Stimulated activated CD8-positive, alpha-beta memory T cell treated with anti-CD3 and anti-CD28 coated beads, Interleukin-4, amount 100 ng/mL, for 48 hours (primary cell): Measurements from ENCODE around the gene SP110.

ENCODE experiments used
- DNase-seq: peaks from one replicate; pipeline ENCODE4 v3.0.0-alpha.2; 2020

Gene SP110

GRCh38 chr2:230166557-230167170 lies 53.1 kb downstream of the SP110 start:
- DNase-seq: no peak

- no peak for DNase-seq
These were observed 55.6 kb downstream of the SP110 start for GRCh38 chr2:230164139-230164538.

- DNase-seq: no peak
These were observed 56.8 kb downstream of the SP110 start for GRCh38 chr2:230162981-230163380.

GRCh38 chr2:230161184-230161583 lies 58.6 kb downstream of the SP110 start:
- no peak for DNase-seq

- peak; percentile 70 for DNase-seq
These were observed 59.6 kb downstream of the SP110 start for GRCh38 chr2:230160112-230160660.

- DNase-seq: no peak
These were observed 61.3 kb downstream of the SP110 start for GRCh38 chr2:230158468-230158867.

- no peak for DNase-seq
These were observed 62.7 kb downstream of the SP110 start for GRCh38 chr2:230156782-230157699.

- DNase-seq: peak; percentile 61
These were observed 64.4 kb downstream of the SP110 start for GRCh38 chr2:230155359-230155758.

GRCh38 chr2:230153390-230153976 lies 66.3 kb downstream of the SP110 start:
- DNase-seq: no peak

- DNase-seq: no peak
These were observed 67.5 kb downstream of the SP110 start for GRCh38 chr2:230152334-230152733.

GRCh38 chr2:230144355-230144754 lies 75.4 kb downstream of the SP110 start:
- DNase-seq: no peak

- DNase-seq: no peak
These were observed 79.1 kb downstream of the SP110 start for GRCh38 chr2:230140667-230141066.

- DNase-seq: no peak
These were observed 81.8 kb downstream of the SP110 start for GRCh38 chr2:230137902-230138539.

- no peak for DNase-seq
These were observed 84.7 kb downstream of the SP110 start for GRCh38 chr2:230135130-230135525.

GRCh38 chr2:230134496-230135129 lies 85.2 kb downstream of the SP110 start:
- no peak for DNase-seq

- DNase-seq: no peak
These were observed 88.4 kb downstream of the SP110 start for GRCh38 chr2:230131366-230131765.

- DNase-seq: no peak
These were observed 89.0 kb downstream of the SP110 start for GRCh38 chr2:230130668-230131364.

- no peak for DNase-seq
These were observed 90.4 kb downstream of the SP110 start for GRCh38 chr2:230129343-230129742.

- DNase-seq: no peak
These were observed 91.0 kb downstream of the SP110 start for GRCh38 chr2:230128623-230129342.

GRCh38 chr2:230127195-230127594 lies 92.6 kb downstream of the SP110 start:
- no peak for DNase-seq

- DNase-seq: peak; percentile 33
These were observed 94.9 kb downstream of the SP110 start for GRCh38 chr2:230124757-230125431.
